Gastrocnemius medialis (tissue), 4 donors: ENCODE data around the gene MILR1. TPM values are rescaled to one million over a fixed set of nuclear protein-coding genes. Genes with fewer than 3 reads are reported as not detected.

Experiments
- ATAC-seq, 2 donors: fragments of 150-250 bp; one replicate each; pipeline ENCODE4 v1.9.1; 2016
- DNase-seq, 2 donors: peaks; one replicate each; pipeline ENCODE4 v3.0.0-alpha.2; 2019
- H3K27ac ChIP-seq, 4 donors: fragments of 200-600 bp; sonication (generic); 1 replicate in 1 of 4; 2 replicates in 3 of 4; pipeline ENCODE4 v1.5.1; 2016 to 2018; ENCODE audit warnings: mild to moderate bottlenecking in 2 of 4, moderate library complexity in 1 of 4
- H3K27me3 ChIP-seq, 3 donors: fragments of 200-600 bp; sonication (generic) in 2 of 3; 1 replicate in 1 of 3; 2 replicates in 2 of 3; pipeline versions ENCODE4 v1.5.1 to v1.6.0; 2016 to 2019; ENCODE audit warnings: mild to moderate bottlenecking in 1 of 3, moderate library complexity in 1 of 3
- H3K36me3 ChIP-seq, 2 donors: fragments of 200-600 bp; sonication (generic) in 1 of 2; one replicate each; pipeline ENCODE4 v1.5.1; 2017 to 2018
- H3K4me1 ChIP-seq, 2 donors: fragments of 200-600 bp; sonication (generic) in 1 of 2; one replicate each; pipeline ENCODE4 v1.5.1; 2016 to 2017; ENCODE audit warnings: mild to moderate bottlenecking in 2 of 2
- H3K4me3 ChIP-seq, 4 donors: fragments of 200-600 bp; sonication (generic) in 3 of 4; 1 replicate in 1 of 4; 2 replicates in 3 of 4; pipeline ENCODE4 v1.5.1; 2016 to 2019; ENCODE audit warnings: mild to moderate bottlenecking in 2 of 4
- H3K9me3 ChIP-seq, 3 donors: fragments of 200-600 bp; sonication (generic) in 2 of 3; 1 replicate in 1 of 3; 2 replicates in 2 of 3; pipeline ENCODE4 v1.5.1; 2016 to 2019
- POLR2A ChIP-seq, 2 donors: fragments of 450-650 bp; IDR thresholded peaks; one replicate each; pipeline ENCODE4 v1.6.1; 2017; ENCODE audit warnings: antibody characterized with exemption in 2 of 2, mild to moderate bottlenecking in 2 of 2, moderate library complexity in 2 of 2
- in situ Hi-C, 4 donors: fragments of 200-750 bp; cut with MboI; loops; one replicate each; pipeline versions ENCODE4 v1.15.0 to v1.8.0; 2017; ENCODE audit warnings: low sequenced_read_pairs in 4 of 4
- intact Hi-C: fragments of 100-400 bp; cut with DNase I; formaldehyde crosslinking; loops from one replicate; pipeline ENCODE4 v1.15.1; 2023; ENCODE audit warnings: low total_unique reads
- total RNA-seq, 4 donors: library from RNA; depleted of rRNA; stranded (reverse); fragments of >200 nt; gene quantifications; one replicate each; pipeline versions ENCODE4 v1.1.0 to v1.2.3, GENCODE V29; 2016
- TF ChIP-seq, protein P1 (sequence below), 5 experiments: fragments of 450-650 bp in 3 of 5; fragments of 200-600 bp in 2 of 5; sonication (generic) in 2 of 5; IDR thresholded peaks in 4 of 5; conservative IDR thresholded peaks in 1 of 5; 1 replicate in 4 of 5; 2 replicates in 1 of 5; pipeline ENCODE4 v1.5.1; 2016 to 2019; ENCODE audit warnings: antibody characterized with exemption in 5 of 5, mild to moderate bottlenecking in 3 of 5, moderate library complexity in 3 of 5

MILR1 gene
- total RNA-seq, 4 donors from 2014 or later = 0.76 to 3.3 (median 2.2) TPM; not detected in 1

DNA sequence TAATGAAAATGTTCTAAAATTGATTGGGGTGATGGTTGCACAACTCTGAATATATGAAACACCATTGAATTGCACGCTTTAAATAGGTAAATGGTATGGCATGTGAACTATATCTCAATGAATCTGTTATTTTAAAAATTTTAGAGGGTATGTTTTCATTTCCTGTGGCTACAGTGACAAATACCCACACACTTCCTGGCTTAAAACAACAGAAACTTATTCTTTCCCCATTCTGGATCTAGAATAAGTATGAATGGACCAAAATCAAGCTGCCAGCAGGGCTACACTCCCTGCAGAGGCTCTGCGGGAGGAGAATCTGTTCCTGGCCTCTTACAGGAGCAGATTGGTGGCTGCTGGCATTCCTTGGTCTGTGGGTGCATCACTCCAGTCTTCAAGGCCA lies 47.0 kb upstream of the MILR1 start:
- H3K27ac ChIP-seq = no peak overlapping the region
- intact Hi-C loops (no loop called here), in situ Hi-C loops (no loop called here)
- no peak overlapping the region for H3K4me3 ChIP-seq
- no peak for DNase-seq
- H3K27me3 ChIP-seq = no peaks in the 10 kb centered on the region
- no peaks in the 10 kb centered on the region for H3K9me3 ChIP-seq
- no peaks in the 10 kb centered on the region for H3K4me1 ChIP-seq
- TF ChIP-seq, protein P1, sequence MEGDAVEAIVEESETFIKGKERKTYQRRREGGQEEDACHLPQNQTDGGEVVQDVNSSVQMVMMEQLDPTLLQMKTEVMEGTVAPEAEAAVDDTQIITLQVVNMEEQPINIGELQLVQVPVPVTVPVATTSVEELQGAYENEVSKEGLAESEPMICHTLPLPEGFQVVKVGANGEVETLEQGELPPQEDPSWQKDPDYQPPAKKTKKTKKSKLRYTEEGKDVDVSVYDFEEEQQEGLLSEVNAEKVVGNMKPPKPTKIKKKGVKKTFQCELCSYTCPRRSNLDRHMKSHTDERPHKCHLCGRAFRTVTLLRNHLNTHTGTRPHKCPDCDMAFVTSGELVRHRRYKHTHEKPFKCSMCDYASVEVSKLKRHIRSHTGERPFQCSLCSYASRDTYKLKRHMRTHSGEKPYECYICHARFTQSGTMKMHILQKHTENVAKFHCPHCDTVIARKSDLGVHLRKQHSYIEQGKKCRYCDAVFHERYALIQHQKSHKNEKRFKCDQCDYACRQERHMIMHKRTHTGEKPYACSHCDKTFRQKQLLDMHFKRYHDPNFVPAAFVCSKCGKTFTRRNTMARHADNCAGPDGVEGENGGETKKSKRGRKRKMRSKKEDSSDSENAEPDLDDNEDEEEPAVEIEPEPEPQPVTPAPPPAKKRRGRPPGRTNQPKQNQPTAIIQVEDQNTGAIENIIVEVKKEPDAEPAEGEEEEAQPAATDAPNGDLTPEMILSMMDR (IDR thresholded peaks at IDR 0.05 in 4 of 5, conservative IDR thresholded peaks at IDR 0.05 in 1 of 5) = no peak
- no peak for TF ChIP-seq POLR2A (IDR thresholded peaks at IDR 0.05)
- ATAC-seq = no peak
- no peaks in the 10 kb centered on the region for H3K36me3 ChIP-seq

DNA sequence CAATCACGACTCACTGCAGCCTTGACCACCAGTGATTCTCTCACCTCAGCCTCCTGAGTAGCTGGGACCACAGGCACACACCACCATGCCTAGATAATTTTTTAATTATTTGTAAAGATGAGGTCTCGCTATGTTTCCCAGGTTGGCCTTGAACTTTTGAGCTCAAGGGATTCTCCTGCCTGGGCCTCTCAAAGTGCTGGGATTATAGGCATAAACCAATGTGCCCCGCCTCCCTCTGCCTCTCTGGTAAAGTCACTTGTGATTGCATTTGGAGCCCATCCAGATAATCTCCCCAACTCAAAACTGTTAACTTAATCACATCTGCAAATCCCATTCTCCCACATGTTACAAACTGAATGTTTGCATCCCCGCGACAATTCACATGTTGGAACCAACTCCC lies 46.4 kb upstream of the MILR1 start:
- ATAC-seq (no peak), DNase-seq (no peak)
- Histone ChIP-seq H3K4me3 (no peak overlapping the region), H3K36me3 (no peaks in the 10 kb centered on the region), H3K27me3 (no peaks in the 10 kb centered on the region), H3K4me1 (no peaks in the 10 kb centered on the region), H3K9me3 (no peaks in the 10 kb centered on the region), H3K27ac (no peak overlapping the region)
- intact Hi-C loops (no loop called here), in situ Hi-C loops (no loop called here)
- TF ChIP-seq POLR2A (IDR thresholded peaks at IDR 0.05) = no peak
- TF ChIP-seq, protein P1 (IDR thresholded peaks at IDR 0.05 in 4 of 5, conservative IDR thresholded peaks at IDR 0.05 in 1 of 5) = no peak

DNA sequence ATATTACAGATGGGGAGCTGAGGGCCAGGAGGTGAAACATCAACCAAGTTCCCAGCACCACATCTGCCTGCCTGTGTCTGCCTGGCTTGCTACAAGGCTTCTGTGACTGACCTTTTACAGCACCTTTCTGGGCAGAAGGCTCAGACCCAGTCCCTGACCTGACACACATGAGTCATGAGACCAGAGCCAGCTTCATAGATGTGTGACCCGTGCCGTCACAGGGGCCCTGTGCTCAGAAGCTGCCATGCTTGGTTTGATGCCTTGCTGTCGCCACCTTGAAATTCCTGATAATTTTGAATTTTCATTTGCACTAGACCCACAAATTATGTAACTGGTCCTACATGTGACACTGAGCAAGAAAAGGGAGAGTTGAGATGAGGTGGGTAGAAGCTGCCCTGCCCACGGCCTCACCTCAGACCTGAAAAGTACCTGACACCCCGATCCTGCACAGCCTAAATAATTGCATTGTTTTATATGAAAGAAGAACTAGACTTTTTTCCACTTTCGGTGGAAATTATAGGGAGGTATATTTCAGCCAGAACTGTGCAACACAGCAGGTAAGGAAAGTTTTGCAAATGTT lies 44.9 kb upstream of the MILR1 start:
- Histone ChIP-seq H3K27ac (no peak overlapping the region), H3K4me1 (no peaks in the 10 kb centered on the region), H3K36me3 (no peaks in the 10 kb centered on the region), H3K4me3 (no peak overlapping the region), H3K9me3 (no peaks in the 10 kb centered on the region), H3K27me3 (no peaks in the 10 kb centered on the region)
- intact Hi-C loops = no loop called here
- no peak for TF ChIP-seq POLR2A (IDR thresholded peaks at IDR 0.05)
- TF ChIP-seq, protein P1 (IDR thresholded peaks at IDR 0.05 in 4 of 5, conservative IDR thresholded peaks at IDR 0.05 in 1 of 5) = no peak
- in situ Hi-C loops = no loop called here
- ATAC-seq (no peak), DNase-seq (no peak)

DNA sequence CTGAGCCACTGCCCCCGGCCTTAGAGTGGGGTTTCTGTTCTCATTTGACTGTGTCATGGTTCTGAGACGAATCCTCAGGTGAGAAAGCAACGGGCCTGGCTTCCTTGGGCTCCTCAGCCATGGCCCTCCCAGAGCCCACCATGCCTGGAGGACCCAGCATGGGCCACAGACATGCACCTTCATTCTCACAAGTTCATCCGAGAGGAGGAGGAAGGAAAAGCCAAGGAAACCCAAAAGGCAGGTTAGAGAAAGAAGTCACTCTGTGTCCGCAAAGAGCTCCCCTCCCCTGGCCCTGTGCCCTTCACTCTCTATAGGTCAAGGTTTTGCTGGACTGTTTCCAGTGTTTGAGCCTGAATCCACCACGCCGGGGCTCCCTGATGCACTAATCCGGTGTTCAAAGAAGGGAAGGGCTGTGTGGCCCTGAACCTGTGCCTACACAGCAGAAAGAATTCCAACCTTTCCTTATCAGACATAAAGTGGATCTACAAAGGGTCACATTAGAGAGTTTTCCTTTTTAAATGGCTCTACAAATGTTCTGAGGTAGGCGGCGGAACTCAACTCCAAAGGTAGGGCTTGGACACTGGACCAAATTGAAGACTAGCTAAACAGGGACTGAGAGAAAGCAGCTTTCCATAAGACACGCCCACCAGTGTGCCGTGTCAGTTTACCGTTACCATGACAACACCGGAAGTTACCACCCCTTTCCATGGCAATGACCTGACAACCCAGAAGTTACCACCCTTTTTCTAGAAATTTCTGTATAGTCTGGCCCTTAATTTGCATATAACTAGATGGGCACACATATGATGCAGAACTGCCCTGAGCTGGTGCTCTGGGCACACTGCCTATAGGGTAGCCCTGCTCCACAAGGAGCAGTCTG lies 42.4 kb upstream of the MILR1 start:
- no peak overlapping the region for H3K27ac ChIP-seq
- intact Hi-C loops = no loop called here
- no peaks in the 10 kb centered on the region for H3K4me1 ChIP-seq
- no peak overlapping the region for H3K4me3 ChIP-seq
- ATAC-seq (no peak), DNase-seq (no peak)
- no peaks in the 10 kb centered on the region for H3K9me3 ChIP-seq
- in situ Hi-C loops = no loop called here
- no peak for TF ChIP-seq POLR2A (IDR thresholded peaks at IDR 0.05)
- TF ChIP-seq, protein P1 (IDR thresholded peaks at IDR 0.05 in 4 of 5, conservative IDR thresholded peaks at IDR 0.05 in 1 of 5) = no peak
- H3K27me3 ChIP-seq = no peaks in the 10 kb centered on the region
- no peaks in the 10 kb centered on the region for H3K36me3 ChIP-seq
